ENCODE measurements around the gene GOLGA6L1. TPM values are rescaled to one million over a fixed set of nuclear protein-coding genes. Genes with fewer than 3 reads are reported as not detected.

Gene GOLGA6L1
- total RNA-seq, 1 experiment from 2014 or later: not detected

- CTCF ChIA-PET: no interaction called here
- in situ Hi-C loops (cut with HindIII; ENCODE audit: low pct_unique_long_range_greater_than_20kb, low sequenced_read_pairs) (no loop called here), intact Hi-C loops (cut with micrococcal nuclease; ENCODE audit: unreplicated experiment) (no loop called here)
- Histone ChIP-seq H3K9me3 (ENCODE audit: control insufficient read depth, insufficient read depth, low read depth, low read length) (no peaks in the 10 kb centered on the region), H3K4me1 (ENCODE audit: control insufficient read depth, insufficient read depth, low read length) (no peaks in the 10 kb centered on the region), H3K27me3 (ENCODE audit: control insufficient read depth, insufficient read depth, low read length) (no peaks in the 10 kb centered on the region), H3K27ac (ENCODE audit: low read length) (no peak overlapping the region), H3K36me3 (ENCODE audit: control insufficient read depth, insufficient read depth, low read length) (no peaks in the 10 kb centered on the region), H3K4me3 (ENCODE audit: low read depth in 2 of 2, low read length in 2 of 2) (no peak overlapping the region)
- DNase-seq (ENCODE audit: low read depth, low spot score) (no peak), ATAC-seq (no peak)
- TF ChIP-seq, protein P1, sequence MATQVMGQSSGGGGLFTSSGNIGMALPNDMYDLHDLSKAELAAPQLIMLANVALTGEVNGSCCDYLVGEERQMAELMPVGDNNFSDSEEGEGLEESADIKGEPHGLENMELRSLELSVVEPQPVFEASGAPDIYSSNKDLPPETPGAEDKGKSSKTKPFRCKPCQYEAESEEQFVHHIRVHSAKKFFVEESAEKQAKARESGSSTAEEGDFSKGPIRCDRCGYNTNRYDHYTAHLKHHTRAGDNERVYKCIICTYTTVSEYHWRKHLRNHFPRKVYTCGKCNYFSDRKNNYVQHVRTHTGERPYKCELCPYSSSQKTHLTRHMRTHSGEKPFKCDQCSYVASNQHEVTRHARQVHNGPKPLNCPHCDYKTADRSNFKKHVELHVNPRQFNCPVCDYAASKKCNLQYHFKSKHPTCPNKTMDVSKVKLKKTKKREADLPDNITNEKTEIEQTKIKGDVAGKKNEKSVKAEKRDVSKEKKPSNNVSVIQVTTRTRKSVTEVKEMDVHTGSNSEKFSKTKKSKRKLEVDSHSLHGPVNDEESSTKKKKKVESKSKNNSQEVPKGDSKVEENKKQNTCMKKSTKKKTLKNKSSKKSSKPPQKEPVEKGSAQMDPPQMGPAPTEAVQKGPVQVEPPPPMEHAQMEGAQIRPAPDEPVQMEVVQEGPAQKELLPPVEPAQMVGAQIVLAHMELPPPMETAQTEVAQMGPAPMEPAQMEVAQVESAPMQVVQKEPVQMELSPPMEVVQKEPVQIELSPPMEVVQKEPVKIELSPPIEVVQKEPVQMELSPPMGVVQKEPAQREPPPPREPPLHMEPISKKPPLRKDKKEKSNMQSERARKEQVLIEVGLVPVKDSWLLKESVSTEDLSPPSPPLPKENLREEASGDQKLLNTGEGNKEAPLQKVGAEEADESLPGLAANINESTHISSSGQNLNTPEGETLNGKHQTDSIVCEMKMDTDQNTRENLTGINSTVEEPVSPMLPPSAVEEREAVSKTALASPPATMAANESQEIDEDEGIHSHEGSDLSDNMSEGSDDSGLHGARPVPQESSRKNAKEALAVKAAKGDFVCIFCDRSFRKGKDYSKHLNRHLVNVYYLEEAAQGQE (IDR thresholded peaks at IDR 0.05; ENCODE audit: insufficient read depth in 1 of 2, low read depth in 2 of 2, low read length in 1 of 2): no peak
- TF ChIP-seq TCF7L2 (IDR thresholded peaks at IDR 0.05; ENCODE audit: low read depth, low read length) (no peak), POLR2AphosphoS5 (IDR thresholded peaks at IDR 0.05; ENCODE audit: low read depth, low read length) (no peak), SIN3A (IDR thresholded peaks at IDR 0.05; ENCODE audit: borderline replicate concordance, insufficient read depth, low read depth, low read length) (no peak)
- TF ChIP-seq, protein P2, sequence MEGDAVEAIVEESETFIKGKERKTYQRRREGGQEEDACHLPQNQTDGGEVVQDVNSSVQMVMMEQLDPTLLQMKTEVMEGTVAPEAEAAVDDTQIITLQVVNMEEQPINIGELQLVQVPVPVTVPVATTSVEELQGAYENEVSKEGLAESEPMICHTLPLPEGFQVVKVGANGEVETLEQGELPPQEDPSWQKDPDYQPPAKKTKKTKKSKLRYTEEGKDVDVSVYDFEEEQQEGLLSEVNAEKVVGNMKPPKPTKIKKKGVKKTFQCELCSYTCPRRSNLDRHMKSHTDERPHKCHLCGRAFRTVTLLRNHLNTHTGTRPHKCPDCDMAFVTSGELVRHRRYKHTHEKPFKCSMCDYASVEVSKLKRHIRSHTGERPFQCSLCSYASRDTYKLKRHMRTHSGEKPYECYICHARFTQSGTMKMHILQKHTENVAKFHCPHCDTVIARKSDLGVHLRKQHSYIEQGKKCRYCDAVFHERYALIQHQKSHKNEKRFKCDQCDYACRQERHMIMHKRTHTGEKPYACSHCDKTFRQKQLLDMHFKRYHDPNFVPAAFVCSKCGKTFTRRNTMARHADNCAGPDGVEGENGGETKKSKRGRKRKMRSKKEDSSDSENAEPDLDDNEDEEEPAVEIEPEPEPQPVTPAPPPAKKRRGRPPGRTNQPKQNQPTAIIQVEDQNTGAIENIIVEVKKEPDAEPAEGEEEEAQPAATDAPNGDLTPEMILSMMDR (IDR thresholded peaks at IDR 0.05): no peak
- POLR2A ChIA-PET: no interaction called here
- BruUV-seq (replicated peaks): no TSS peak
Observed at GRCh38 chr15:23079766-23080165, 56.9 kb downstream of the GOLGA6L1 start.

Other genes with a start within 250 kb of the GOLGA6L1 start
- gene CYFIP1, start 156.5 kb downstream of the GOLGA6L1 start, total RNA-seq (2021; ENCODE audit: unreplicated experiment): 159 TPM
- gene TUBGCP5, start 97.3 kb downstream of the GOLGA6L1 start, total RNA-seq (2021; ENCODE audit: unreplicated experiment): 23.3 TPM
- not detected for gene GOLGA6L26, start 197.4 kb upstream of the GOLGA6L1 start, total RNA-seq (2021; ENCODE audit: unreplicated experiment)
- 0.15 TPM for gene GOLGA8S, start 217.9 kb upstream of the GOLGA6L1 start, total RNA-seq (2021; ENCODE audit: unreplicated experiment)